Fibroblast of upper back skin (primary cell): ENCODE results near the gene NIM1K.
"Not testable (repeated sequence)": the region's sequence is repeated elsewhere in the genome, so short reads cannot be mapped to it uniquely, and the experiment has no call there.

Experiments used
- DNase-seq: peaks from one replicate; pipeline ENCODE4 v3.0.0-alpha.2; 2013

NIM1K gene

DNA sequence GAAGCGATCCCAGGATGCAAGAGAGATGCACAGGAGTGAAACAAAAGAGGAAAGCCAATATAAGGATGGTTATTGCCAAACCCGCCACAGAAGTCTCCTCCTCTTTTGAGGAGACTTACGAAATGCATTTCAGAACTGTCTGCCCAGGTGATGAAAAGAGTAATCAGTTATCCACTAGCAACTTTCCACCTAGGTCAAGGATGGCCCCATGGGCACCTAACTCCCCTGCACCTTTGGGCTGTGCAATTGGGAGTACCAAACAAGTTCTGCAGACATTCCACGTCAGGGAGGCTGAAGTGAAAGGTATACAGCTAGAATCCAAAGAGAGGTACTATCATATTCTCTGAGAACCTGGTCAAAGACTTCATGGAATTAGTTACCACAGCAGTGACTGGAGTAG, 95.5 kb downstream of the NIM1K start:
- no peak for DNase-seq

DNA sequence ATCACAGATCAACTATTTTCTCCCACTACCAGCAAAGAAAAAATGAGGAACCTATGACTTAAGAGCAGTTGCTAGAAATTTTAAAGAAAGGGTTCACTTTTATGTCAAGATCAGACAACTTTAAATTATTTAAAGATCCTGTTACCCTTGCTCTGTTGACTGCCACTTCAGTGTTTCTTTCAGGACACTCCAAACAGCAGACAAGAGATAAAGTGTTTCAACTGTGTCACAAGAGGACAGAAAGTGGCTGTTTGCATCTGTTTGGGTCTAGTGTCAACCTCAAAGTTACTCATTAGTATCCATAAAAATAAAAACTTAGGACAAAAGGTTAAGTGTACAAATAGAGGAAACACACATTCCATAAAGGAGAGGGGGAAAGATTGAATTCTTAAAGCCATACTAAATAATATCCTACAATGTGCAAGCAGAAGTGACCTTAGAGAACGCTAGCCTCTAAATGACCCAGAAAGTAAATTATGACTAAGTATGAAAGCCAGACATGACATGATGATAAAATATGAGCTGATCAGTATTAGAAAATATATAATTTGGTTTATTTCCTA, 96.3 kb downstream of the NIM1K start:
- DNase-seq = no peak

DNA sequence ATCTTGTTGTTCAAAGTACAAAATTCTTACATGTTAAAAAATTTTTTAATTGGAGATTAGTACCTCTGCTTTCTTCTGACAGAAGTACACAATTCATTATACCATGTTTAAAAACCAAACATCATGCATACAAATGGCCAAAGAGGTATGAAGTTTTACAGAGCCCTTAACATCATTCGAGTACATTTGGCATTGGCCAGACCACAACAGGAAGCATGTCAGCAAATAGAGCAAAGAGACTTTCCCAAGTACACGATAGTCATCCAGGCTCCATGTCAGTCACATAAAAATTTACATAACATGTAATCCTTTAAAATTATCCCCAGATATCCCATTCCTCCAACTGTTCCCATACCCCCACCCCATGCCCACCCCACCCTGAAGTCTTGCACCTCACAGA, 98.7 kb downstream of the NIM1K start:
- no peak for DNase-seq

DNA sequence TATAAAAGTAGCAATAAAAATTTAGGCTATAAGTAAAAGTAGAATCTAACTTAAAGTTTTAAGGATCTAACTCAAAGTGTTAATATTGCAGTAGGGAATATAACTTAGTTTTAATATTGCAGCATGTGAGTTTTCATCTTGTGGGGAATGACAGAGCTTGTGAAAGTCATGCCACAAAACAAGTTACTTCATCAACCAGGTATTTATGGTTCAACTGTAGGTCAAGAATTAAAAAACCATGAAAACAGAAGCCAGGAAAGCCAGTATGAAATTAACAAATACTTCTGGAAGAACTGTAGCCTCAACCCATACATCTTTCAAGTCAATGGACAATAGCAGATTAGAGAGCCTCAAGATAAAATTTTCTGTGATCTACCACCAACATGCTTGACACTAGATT, 102.2 kb downstream of the NIM1K start:
- DNase-seq = peak; percentile 44

DNA sequence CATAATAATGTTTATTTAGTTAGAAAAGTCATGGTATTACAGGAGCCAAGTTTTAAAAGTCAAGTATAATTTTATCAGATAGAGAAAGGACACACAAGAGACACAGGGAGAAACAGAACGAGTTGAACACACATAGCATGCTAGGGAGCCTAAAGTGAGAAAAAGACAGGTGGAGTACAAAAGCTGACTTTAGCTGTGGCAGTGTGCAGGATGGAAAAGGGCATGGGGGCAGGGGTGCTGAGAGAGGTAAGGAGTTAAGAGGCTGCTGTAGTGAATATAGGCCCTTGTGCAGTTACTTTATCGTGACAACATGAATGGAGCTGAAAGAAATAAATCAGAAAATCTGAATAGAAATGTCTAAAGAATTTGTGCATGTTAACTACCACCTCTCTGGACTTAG, 103.2 kb downstream of the NIM1K start:
- no peak for DNase-seq

DNA sequence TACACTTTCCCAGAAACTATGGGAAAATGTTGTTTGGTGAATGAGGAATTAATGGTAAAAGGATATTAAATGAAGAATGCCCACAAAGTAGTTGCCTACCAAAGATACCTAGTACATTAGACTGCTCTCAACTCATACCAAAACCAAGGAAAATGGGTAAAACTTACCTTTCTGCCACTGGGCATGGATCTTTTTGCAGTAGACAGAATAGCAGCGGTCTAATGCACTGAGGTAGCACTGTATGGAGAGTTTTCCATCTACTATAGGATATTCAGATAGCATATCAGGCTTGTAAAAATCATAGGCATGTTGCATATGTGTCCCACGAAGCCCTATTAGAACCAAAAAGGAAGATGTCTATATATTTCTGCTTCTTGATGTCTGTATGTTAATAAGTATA, 104.8 kb downstream of the NIM1K start:
- no peak for DNase-seq

DNA sequence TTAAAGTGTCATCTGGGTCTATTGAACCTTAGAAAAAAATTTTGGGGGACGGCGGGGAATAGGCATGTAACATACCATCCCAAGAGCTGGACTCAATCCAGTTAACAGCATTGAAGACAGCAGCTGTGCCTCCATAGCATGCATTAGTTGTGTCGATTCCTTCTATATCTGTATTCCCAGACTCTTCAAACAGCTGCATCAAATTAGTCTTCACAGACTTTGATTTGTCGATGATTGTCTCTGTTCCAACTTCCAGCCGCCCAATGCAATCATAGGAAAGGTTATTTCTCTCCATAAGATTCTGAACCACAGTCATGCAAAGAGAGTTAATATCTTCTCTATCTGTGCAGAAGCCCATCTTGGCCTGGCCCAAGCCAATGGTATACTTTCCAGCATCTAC, 106.4 kb downstream of the NIM1K start:
- peak; percentile 59 for DNase-seq

DNA sequence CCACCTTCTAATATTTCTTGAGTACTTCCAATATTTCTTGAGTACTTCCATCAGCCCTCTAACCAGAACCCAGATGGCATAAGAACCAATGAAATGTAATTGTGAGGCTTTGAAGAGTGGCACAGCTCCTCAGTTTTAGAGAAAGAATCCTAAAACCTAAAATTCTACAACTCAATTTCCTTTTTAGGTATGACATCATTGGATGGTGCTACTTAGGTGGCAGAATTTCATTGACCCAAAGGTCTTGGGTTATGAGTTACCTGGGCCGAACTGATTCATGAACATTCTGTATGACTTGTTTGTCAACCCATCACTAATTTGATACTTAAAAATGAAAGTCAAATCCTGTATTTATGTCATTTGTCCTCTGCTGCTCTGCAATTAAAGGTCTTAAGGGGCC, 108.1 kb downstream of the NIM1K start:
- no peak for DNase-seq

DNA sequence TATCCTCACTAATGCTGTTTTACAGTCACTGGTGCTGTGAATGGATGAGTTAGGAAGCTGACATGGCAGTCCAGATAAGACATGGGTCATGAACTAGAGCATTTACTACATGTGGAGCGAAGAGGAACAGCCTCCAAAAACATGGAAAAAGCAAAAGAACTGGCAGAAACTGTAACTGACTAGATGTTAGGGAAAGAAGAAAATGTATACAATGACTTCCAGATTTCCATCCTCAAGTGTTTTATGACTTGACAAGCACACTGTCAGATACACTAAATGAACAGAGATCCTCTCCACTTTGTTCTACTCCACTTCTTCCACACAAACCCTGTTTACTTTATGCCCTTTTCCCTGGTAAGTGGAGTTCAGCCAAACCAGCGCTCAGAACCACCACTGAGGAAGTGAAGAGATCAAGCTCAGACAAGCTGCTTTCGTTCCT, 109.6 kb downstream of the NIM1K start:
- DNase-seq = no peak

DNA sequence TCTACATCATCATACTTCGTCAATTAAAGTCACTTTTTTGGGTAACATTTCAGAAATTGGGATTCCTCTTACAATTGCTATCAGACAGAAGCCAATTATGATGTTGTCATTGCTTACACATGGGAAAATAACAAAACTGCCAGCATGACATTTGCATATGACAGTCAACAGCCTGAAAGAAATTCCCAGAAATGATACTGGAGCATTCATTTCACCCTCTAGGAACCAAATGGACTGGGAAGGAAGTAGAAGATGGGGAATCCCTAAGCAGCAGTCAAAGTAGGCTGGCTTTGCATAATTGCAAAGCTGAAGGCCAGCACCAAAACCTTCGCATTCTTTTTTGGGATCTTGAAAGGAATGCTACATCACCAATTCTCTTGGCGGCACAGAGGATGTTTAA, 110.5 kb downstream of the NIM1K start:
- DNase-seq = no peak

DNA sequence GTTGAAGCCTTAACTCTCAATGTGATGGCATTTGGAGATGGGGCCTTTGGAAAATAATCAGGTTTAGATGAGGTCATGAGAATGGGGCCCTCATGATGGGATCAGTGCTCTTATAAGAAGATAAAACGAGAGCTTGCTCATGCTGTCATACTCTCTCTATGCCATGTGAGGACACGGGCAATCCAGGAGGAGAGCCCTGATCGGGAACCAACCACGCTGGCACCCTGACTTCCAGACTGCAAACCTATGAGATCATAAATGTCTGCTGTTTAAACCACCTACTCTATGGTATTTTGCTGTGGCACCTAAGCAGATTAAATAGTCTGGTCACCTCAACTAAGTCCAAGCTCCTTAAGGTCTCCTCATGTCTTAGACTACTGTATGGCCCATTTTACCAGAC, 111.2 kb downstream of the NIM1K start:
- DNase-seq = no peak

DNA sequence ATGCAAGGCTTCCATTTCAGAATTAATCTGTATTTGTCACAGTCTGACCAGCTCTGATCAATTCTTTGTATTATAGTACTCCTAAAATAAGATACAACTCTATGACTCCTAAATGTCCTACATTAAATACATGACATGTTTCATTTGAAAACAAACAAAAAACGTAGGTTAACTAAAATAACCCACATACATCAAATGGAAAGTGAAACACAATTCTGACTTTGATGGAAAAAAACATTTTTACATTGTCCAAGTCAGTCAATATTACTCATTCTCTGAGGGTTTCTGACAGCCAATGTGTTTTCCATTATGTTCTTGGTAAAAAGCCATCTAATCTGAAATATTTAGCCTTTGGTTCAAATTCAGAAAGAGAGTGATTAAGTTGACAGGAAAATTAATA, 112.5 kb downstream of the NIM1K start:
- DNase-seq = peak; percentile 62

DNA sequence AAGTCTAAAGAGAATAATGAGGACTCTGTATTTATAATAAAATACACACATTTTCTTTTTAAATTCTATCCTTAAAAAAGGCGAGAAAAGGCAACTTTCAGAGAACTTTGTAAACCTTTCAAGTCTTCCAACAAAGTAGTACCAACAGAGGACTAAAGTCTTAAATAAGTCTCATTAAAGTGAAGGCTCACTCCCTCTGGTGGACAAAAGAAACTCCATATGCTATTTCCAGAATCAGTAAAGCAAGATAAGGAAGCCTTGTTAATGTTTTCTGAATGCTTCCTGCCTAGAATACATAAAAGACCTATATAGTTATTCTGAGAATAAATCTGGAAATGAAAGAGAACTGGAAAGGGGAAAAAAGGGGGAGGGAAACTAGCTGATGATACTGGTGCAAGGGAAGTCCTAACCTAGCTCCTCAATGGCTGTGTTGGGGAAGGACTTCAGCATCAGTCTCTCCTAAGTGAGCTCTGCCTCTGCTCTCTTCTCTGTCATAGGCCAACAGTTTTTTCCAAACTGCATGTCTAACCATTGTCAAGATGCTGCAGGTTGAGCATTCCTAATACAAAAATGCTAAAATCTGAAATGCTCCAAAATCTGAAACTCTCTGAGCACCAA, 114.0 kb downstream of the NIM1K start:
- peak; percentile 72 for DNase-seq

DNA sequence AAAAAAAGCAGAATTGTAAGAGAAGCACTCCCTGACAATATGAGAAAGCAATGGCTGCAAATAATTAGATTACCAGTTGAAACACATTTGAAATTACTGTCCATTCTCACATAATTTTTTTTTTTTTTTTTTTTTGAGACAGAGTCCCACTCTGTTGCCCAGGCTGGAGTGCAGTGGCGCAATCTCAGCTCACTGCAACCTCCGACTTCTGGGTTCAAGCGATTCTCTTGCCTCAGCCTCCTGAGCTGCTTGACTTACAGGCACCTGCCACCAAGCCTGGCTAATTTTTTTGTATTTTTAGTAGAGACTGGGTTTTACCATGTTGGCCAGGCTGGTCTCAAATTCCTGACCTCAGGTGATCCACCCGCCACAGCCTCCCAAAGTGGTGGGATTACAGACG, 114.9 kb downstream of the NIM1K start:
- DNase-seq = not testable (repeated sequence)

DNA sequence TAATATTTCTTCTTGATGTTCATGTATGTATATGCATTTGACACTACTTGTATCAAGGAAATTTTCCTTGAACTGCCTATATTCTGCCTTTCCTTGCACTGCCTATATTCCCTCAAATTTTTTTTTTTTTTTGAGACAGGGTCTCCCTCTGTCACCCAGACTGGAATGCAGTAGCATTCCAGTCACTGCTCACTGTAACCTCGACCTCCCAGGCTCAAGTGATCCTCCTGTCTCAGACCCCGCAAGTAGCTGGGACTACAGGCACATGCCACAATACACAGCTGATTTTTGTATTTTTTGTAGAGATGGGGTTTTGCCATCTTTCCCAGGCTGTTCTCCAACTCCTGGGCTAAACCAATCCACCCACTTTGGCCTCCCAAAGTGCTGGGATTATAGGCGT, 117.1 kb downstream of the NIM1K start:
- no peak for DNase-seq

DNA sequence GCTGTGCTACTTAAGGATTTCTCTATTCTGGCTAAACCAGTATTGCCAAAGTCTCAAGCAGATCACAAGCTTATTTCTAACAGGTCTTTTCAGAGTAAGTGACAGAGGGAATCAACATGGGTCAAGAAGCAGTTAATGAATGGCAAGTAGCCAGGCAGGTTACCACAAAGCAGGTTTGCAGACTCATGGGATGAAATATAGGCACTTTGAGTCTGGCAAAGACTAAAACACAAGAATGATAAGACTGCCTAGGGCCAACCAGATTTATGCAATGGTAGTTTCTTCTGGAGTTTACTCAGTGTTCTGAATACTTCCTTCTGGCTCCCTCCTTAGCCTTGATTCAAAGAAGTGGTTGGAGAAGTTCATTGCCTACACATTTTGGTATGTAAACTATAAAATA, 117.6 kb downstream of the NIM1K start:
- peak; percentile 22 for DNase-seq

DNA sequence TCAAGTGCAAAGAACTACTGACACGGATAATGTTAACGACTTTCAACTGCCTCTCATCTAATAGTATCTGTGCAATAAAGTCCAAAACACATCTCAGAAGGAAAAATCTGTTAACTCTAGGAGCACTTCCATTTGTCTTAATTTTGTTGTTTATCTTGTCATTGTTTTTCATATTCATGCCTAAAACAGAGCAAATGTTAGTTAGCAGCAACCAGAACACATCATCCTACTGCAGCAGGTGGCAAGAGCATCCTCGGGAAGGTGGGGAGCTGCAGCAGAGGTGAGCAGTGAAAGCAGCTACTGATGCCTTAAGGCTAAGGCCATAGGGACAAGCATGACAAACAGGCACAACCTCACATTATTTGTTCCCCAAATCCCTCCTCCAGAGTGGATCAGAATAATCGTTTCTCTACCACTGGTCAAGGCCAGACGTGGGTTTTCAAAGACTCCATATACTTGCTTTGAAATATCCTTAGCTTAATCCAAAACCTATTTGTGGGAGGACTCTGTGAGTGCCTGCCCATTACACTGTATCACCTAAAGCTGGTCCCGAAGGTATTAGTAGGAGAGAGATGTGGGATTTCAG, 120.1 kb downstream of the NIM1K start:
- no peak for DNase-seq

DNA sequence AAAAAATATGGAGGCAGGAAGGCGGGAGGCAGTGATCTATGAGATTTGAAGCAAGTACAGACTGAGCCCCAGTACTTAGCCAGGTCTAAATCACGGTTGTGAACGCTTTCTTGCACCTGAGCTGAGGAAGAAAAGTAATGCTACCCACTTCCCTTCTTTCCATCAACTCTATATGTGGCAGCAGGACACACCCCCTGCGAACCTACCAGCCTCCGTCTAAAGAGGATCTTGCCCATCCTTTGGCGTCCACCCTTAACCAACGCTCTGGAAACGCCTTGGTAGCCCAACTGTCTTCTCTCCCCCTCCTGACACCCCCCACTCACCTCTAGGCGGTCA, 120.6 kb downstream of the NIM1K start:
- DNase-seq = no peak

DNA sequence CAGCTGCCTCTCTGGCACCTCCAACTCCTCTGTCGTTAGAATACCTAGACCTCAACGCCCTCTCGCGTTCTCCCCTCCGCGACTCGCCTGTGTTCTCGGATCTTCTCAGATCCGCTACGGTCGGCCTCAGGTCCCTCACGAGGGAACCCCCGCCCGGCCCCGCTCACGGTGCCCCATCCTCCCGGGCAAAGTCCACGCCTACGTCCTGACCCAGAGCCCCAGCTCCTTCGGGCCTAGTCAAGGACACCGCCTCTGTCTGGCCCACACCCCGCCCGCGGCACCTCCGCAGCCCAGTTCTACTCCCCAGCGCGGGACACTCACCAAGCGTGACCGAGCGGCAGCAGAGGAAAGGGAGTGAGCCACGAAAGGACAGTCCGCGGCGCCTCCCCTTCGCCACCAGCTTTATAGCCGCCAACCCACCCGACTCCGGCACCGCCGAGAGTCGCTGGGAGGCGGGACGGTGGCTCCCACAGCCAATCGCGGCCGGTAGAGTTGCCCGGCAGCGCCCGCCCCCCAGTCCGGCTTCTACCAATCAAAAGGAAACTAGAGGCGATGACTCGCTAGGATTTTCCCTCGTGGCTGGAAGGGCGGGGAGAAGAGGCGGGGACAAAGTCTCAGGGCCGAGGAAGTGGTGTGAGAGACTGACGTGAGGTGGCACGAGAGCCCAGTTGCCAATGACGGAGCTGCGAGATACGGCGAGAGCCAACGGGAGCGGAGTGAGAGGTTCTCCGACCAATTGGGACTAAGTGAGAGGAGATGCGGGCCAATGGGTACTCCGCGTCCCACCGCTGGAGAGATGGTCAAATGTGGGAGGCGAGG, 121.2 kb downstream of the NIM1K start, which contains the start of gene HMGCS1:
Gene HMGCS1 (minus strand): TSS at position 378 of the 819 bp plus-strand sequence. CDS start 14,447 bp downstream, outside the sequence.
- peak; percentile 100 for DNase-seq

DNA sequence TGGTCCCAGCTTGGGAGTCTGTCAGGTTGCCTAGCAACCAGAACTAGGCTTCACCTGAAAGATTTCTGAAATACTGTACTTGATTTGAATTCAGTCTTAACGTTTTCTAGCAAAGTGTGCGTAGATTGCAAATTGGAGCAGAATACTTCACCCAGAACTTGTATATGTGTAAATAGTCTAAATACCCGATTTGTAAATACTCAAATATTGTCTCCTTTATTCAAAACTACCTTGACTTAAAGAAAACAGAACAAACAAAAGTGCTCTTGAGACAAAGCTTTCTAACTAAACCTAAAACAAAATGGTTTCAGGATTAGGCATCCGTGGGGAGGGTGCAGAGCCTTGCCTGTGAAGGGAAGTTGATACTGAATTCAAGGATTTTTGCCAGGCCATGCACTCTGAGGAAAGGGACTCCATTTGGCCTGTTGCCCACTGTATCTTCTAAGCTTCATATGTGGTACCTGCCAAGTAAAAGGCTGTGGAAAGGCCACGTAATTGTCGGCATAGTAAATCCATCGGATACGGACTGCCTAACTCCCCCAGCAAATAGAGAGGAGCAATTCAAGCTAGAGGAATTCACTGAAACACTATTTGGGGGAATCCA, 121.9 kb downstream of the NIM1K start:
- peak; percentile 6 for DNase-seq

DNA sequence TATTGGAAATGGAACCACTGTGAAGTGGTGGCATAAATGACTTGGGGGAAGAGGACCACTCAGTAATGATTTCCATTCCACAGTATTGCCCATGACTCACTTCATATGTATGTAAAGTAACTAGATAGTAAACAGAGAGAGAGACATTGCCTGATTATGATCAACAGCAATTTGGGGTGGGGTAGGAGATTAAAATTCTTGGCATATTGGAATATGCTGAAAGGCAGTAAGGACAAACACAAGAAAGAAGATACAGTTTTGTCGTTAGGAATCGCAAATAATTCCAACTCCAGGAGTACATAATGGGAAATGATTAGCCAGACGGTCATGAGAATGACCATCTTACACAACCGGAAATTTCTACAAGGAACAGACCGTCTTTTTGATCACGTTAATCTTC, 122.7 kb downstream of the NIM1K start:
- DNase-seq = no peak

DNA sequence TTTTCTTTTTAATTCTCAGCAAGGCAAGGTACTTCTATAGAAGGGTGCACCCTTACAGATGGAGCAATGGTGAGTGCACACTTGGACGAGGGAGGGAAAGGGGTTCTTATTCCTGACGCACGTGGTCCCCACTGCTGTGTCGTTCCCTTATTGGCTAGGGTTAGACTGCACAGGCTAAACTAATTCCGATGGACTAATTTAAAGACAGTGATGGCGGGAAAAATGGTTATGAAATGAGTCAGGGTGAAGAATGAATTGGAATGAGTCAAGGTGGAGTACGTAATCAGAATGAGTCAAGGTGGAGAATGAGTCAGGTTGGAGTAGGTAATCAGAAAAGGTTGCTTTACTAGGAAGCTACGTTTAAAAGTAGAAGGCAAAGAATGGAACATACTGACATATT, 123.2 kb downstream of the NIM1K start:
- peak; percentile 25 for DNase-seq

DNA sequence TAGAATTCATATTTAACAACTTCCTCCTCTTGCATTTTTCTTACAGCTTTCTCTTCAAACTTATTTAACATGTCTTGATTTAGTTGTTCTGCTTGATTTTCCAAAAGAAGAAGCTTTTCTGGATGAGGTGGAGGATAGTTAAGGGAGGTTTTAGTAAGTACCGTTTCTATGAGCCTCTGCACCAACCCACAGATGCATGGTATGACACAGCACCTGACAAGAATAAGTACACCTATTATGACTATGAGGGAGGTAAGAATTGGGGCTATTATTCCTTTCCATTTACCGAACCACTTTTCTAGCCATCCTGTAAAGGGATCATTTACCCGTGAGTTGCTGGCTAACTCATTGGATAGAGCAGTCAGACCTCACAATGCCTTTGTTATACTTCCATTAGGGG, 123.7 kb downstream of the NIM1K start:
- DNase-seq = no peak

DNA sequence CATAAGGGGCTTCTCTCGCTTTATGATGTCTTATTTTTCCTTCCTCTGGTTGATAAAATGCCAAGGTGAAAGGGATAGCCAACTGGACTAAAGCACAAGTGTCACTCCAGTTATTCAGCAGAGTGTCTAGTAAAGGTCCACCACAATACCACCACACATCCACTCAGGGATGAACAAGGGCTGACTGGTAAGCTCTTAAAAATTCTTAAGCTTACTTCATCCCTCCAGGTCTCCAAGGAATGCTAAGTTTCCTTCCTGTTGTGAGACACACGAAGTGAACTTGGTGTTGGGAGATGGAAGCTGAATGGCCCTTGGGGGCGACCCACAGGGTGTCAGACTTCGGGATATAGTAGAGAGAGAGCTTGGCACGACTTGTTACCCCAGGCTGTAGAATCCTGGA, 124.4 kb downstream of the NIM1K start:
- DNase-seq = no peak
